Measurements from ENCODE around the gene CCS.
"Not testable (repeated sequence)": the region's sequence is repeated elsewhere in the genome, so short reads cannot be mapped to it uniquely, and the experiment has no call there.

The CCS gene

GRCh38 chr11:66592457-66593302 lies at the start of gene CCS, which contains the start of gene CCDC87:
CCS (plus strand) TSS chr11:66593185; CDS start chr11:66593262, 77 bp downstream.
CCDC87 (minus strand) TSS chr11:66593063; CDS start chr11:66593015, 48 bp downstream.
- peak; percentile 100 for DNase-seq

GRCh38 chr11:66543263-66544107 lies 49.5 kb upstream of the CCS start:
- peak; percentile 45 for DNase-seq

GRCh38 chr11:66544952-66545351 lies 48.0 kb upstream of the CCS start:
- not testable (repeated sequence) for DNase-seq

- DNase-seq, result peak; percentile 84
These were observed 47.2 kb upstream of the CCS start, which contains the start of gene ZDHHC24 for GRCh38 chr11:66545701-66546367. ZDHHC24 (minus strand) TSS chr11:66546048; CDS start chr11:66546003, 45 bp downstream.

- DNase-seq, result peak; percentile 15
These were observed 46.5 kb upstream of the CCS start, which contains the start of gene ACTN3 for GRCh38 chr11:66546368-66546965. ACTN3 (plus strand) TSS chr11:66546903; CDS start chr11:66546938, 35 bp downstream.

GRCh38 chr11:66546966-66547661 lies 45.9 kb upstream of the CCS start:
- DNase-seq, result no peak

GRCh38 chr11:66547662-66548009 lies 45.3 kb upstream of the CCS start:
- DNase-seq, result no peak

GRCh38 chr11:66548041-66548440 lies 44.9 kb upstream of the CCS start:
- no peak for DNase-seq

- no peak for DNase-seq
These were observed 44.0 kb upstream of the CCS start for GRCh38 chr11:66548774-66549630.

- no peak for DNase-seq
These were observed 43.3 kb upstream of the CCS start for GRCh38 chr11:66549696-66550095.

GRCh38 chr11:66550887-66551286 lies 42.1 kb upstream of the CCS start:
- no peak for DNase-seq

GRCh38 chr11:66554602-66555001 lies 38.4 kb upstream of the CCS start:
- no peak for DNase-seq

- DNase-seq, result no peak
These were observed 37.6 kb upstream of the CCS start for GRCh38 chr11:66555416-66555815.

- DNase-seq, result no peak
These were observed 36.9 kb upstream of the CCS start for GRCh38 chr11:66556086-66556485.

- DNase-seq, result no peak
These were observed 35.2 kb upstream of the CCS start for GRCh38 chr11:66557733-66558326.

GRCh38 chr11:66559142-66559865 lies 33.7 kb upstream of the CCS start:
- DNase-seq, result peak; percentile 46

GRCh38 chr11:66559866-66560676 lies 32.9 kb upstream of the CCS start:
- no peak for DNase-seq

- no peak for DNase-seq
These were observed 31.6 kb upstream of the CCS start for GRCh38 chr11:66561178-66561974.

Measured in stimulated activated CD4-positive, alpha-beta T cell treated with anti-CD3 and anti-CD28 coated beads, Interleukin-4, amount 100 ng/mL, for 1 hour (primary cell).